GM19324 (cell line): Measurements from ENCODE around the gene POM121C.
"Not testable (repeated sequence)": the region's sequence is repeated elsewhere in the genome, so short reads cannot be mapped to it uniquely, and the experiment has no call there.

Experiments
- ATAC-seq: cut with Tn5 transposase; IDR thresholded peaks from one replicate; pipeline ENCODE4 v1.9.1; 2021; ENCODE audit warnings: mild to moderate bottlenecking, moderate library complexity; ENCODE audit not compliant: unreplicated experiment, low FRiP score

Gene POM121C

GRCh38 chr7:75485979-75486643 lies at the start of gene POM121C:
POM121C (minus strand) TSS chr7:75486299; CDS start chr7:75441496, 44,803 bp downstream.
- peak; percentile 100 for ATAC-seq

- no peak for ATAC-seq
Observed at GRCh38 chr7:75534727-75535307, 48.7 kb upstream of the POM121C start.

- ATAC-seq = no peak
Observed at GRCh38 chr7:75533926-75534325, 47.8 kb upstream of the POM121C start.

GRCh38 chr7:75532639-75533038 lies 46.5 kb upstream of the POM121C start:
- no peak for ATAC-seq

GRCh38 chr7:75531359-75531821 lies 45.3 kb upstream of the POM121C start:
- ATAC-seq = no peak

- not testable (repeated sequence) for ATAC-seq
Observed at GRCh38 chr7:75527224-75527722, 41.2 kb upstream of the POM121C start.

GRCh38 chr7:75521727-75522126 lies 35.6 kb upstream of the POM121C start:
- ATAC-seq = not testable (repeated sequence)

GRCh38 chr7:75518842-75519241 lies 32.7 kb upstream of the POM121C start:
- ATAC-seq = not testable (repeated sequence)

- ATAC-seq = not testable (repeated sequence)
Observed at GRCh38 chr7:75509033-75509432, 22.9 kb upstream of the POM121C start.

- not testable (repeated sequence) for ATAC-seq
Observed at GRCh38 chr7:75492020-75492419, 5.9 kb upstream of the POM121C start, which contains the start of gene SPDYE5. SPDYE5 (plus strand) TSS chr7:75492320; CDS start chr7:75494048, 1,728 bp downstream.

GRCh38 chr7:75485355-75485978 lies 632 bp downstream of the POM121C start:
- ATAC-seq = not testable (repeated sequence)

GRCh38 chr7:75480313-75480712 lies 5.8 kb downstream of the POM121C start:
- ATAC-seq = not testable (repeated sequence)

- not testable (repeated sequence) for ATAC-seq
Observed at GRCh38 chr7:75477457-75477856, 8.6 kb downstream of the POM121C start.

GRCh38 chr7:75470166-75470565 lies 15.9 kb downstream of the POM121C start:
- not testable (repeated sequence) for ATAC-seq

- not testable (repeated sequence) for ATAC-seq
Observed at GRCh38 chr7:75460541-75460940, 25.6 kb downstream of the POM121C start.

- ATAC-seq = not testable (repeated sequence)
Observed at GRCh38 chr7:75458034-75458433, 28.1 kb downstream of the POM121C start.

- ATAC-seq = not testable (repeated sequence)
Observed at GRCh38 chr7:75456403-75456802, 29.7 kb downstream of the POM121C start.

GRCh38 chr7:75452494-75452955 lies 33.6 kb downstream of the POM121C start:
- ATAC-seq = not testable (repeated sequence)

- ATAC-seq = not testable (repeated sequence)
Observed at GRCh38 chr7:75449946-75450345, 36.2 kb downstream of the POM121C start.

GRCh38 chr7:75442465-75443111 lies 43.5 kb downstream of the POM121C start:
- ATAC-seq = peak; percentile 87

GRCh38 chr7:75442101-75442464 lies 44.0 kb downstream of the POM121C start:
- peak; percentile 56 for ATAC-seq
